Panc1 (cell line): ENCODE data around the gene ZNF783.

Experiments
- CTCF ChIP-seq: fragments of 450-650 bp; IDR thresholded peaks from 2 replicates; pipeline ENCODE4 v1.5.1; 2017; ENCODE audit warnings: mild to moderate bottlenecking
- POLR2AphosphoS5 ChIP-seq: IDR thresholded peaks from 2 replicates; pipeline ENCODE4 v1.6.1; 2012; ENCODE audit warnings: mild to moderate bottlenecking, low read depth, low read length, moderate library complexity
- SIN3A ChIP-seq: IDR thresholded peaks from 2 replicates; pipeline ENCODE4 v1.6.1; 2012; ENCODE audit warnings: low read depth, mild to moderate bottlenecking, low read length, moderate library complexity, borderline replicate concordance; ENCODE audit not compliant: insufficient read depth
- TCF7L2 ChIP-seq: IDR thresholded peaks from 2 replicates; pipeline ENCODE4 v1.6.1; 2011; ENCODE audit warnings: mild to moderate bottlenecking, low read depth, low read length, inconsistent platforms
- TF ChIP-seq, protein P1 (sequence below), 2 experiments: IDR thresholded peaks; 2 replicates each; pipeline ENCODE4 v1.6.1; 2011 to 2012; ENCODE audit warnings: low read depth in 2 of 2, control low read depth in 1 of 2, low read length in 1 of 2, mild to moderate bottlenecking in 1 of 2, moderate library complexity in 1 of 2; ENCODE audit not compliant: insufficient read depth in 1 of 2

DNA sequence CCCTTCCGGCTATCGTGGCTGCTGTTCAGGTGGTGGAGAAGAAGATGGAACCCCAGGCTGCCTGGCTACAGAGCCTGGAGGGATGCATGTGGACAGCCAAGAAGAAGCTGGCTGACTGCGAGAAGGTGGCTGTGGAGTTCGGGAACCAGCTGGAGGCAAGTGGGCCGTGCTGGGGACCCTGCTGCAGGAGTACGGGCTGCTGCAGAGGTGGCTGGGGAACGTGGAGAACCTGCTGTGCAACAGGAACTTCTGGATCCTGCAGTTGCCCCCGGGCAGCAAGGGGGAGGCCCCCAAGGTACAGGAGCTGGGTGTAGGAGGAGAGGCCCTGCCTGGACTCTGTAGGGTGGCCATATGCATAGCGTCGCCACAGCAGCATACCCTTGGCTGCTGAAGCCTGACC, 25.6 kb downstream of the ZNF783 start:
- no peak for TF ChIP-seq CTCF
- TF ChIP-seq POLR2AphosphoS5: no peak
- TF ChIP-seq, protein P1, sequence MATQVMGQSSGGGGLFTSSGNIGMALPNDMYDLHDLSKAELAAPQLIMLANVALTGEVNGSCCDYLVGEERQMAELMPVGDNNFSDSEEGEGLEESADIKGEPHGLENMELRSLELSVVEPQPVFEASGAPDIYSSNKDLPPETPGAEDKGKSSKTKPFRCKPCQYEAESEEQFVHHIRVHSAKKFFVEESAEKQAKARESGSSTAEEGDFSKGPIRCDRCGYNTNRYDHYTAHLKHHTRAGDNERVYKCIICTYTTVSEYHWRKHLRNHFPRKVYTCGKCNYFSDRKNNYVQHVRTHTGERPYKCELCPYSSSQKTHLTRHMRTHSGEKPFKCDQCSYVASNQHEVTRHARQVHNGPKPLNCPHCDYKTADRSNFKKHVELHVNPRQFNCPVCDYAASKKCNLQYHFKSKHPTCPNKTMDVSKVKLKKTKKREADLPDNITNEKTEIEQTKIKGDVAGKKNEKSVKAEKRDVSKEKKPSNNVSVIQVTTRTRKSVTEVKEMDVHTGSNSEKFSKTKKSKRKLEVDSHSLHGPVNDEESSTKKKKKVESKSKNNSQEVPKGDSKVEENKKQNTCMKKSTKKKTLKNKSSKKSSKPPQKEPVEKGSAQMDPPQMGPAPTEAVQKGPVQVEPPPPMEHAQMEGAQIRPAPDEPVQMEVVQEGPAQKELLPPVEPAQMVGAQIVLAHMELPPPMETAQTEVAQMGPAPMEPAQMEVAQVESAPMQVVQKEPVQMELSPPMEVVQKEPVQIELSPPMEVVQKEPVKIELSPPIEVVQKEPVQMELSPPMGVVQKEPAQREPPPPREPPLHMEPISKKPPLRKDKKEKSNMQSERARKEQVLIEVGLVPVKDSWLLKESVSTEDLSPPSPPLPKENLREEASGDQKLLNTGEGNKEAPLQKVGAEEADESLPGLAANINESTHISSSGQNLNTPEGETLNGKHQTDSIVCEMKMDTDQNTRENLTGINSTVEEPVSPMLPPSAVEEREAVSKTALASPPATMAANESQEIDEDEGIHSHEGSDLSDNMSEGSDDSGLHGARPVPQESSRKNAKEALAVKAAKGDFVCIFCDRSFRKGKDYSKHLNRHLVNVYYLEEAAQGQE (IDR thresholded peaks at IDR 0.05; ENCODE audit: insufficient read depth in 1 of 2, low read depth in 2 of 2, low read length in 1 of 2): no peak
- no peak for TF ChIP-seq TCF7L2
- TF ChIP-seq SIN3A: no peak
